Measurements from ENCODE around the gene NMNAT2. TPM values are rescaled to one million over a fixed set of nuclear protein-coding genes. Genes with fewer than 3 reads are reported as not detected.

The NMNAT2 gene
- total RNA-seq, 1 experiment from 2014 or later = 11.4 TPM

DNA sequence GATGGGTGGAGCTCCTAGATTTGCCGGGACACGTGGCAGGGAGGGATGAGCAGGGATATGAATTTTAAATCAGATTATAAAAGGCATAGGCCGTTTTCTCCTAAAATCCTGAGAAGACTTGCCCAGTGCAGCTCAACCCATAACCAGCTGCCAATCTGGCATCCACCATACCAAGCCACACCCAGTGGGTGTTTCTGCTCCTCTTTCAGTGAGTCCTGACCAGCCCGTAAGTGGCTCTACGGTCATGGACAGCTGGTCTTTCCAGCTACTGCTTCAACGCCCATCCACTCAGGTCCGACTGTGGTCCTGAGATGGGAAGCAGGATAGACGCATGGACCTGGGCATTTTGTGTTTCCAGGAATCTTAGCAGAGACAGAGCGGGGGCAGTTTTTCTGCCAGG lies 124.9 kb downstream of the NMNAT2 start:
- no peak overlapping the region for H3K56ac ChIP-seq (ENCODE audit: insufficient read length, low read depth, low read length)
- no peak overlapping the region for H3K9ac ChIP-seq (ENCODE audit: extremely low read depth, insufficient read length, low read length)
- Mint-ChIP-seq H3K4me1 (peaks cover 28 to 30% of the 10 kb centered on the region in 2 experiments), H3K4me3 (no peak overlapping the region; a peak in 1 of 5 replicates), H3K9me3 (peaks cover 0 to 3% of the 10 kb centered on the region in 2 experiments; a peak in 1 of 5 replicates), H3K27me3 (ENCODE audit: low read depth) (no peaks in the 10 kb centered on the region; the same call in 1 of the 2 replicates), H3K27ac (peak overlapping the region in 1 of 3 experiments; percentile 82; a peak in 2 of 7 replicates), H3K36me3 (ENCODE audit: insufficient read depth in 1 of 3, low read depth in 3 of 3) (peaks cover 3 to 6% (median 4%) of the 10 kb centered on the region in 3 experiments; a peak in 4 of 7 replicates)
- DNase-seq = no peak
- H3K4me1 ChIP-seq (ENCODE audit: insufficient read depth, low read length) = peaks cover 10% of the 10 kb centered on the region; the same call in 1 of the 2 replicates
- H3K27ac ChIP-seq (ENCODE audit: insufficient read length, low read depth, low read length) = no peak overlapping the region
- H2BK120ac ChIP-seq (ENCODE audit: low read depth, low read length, poor library complexity, severe bottlenecking) = no peak overlapping the region
- H2AFZ ChIP-seq (ENCODE audit: low read length) = no peak overlapping the region
- TF ChIP-seq, protein P1, sequence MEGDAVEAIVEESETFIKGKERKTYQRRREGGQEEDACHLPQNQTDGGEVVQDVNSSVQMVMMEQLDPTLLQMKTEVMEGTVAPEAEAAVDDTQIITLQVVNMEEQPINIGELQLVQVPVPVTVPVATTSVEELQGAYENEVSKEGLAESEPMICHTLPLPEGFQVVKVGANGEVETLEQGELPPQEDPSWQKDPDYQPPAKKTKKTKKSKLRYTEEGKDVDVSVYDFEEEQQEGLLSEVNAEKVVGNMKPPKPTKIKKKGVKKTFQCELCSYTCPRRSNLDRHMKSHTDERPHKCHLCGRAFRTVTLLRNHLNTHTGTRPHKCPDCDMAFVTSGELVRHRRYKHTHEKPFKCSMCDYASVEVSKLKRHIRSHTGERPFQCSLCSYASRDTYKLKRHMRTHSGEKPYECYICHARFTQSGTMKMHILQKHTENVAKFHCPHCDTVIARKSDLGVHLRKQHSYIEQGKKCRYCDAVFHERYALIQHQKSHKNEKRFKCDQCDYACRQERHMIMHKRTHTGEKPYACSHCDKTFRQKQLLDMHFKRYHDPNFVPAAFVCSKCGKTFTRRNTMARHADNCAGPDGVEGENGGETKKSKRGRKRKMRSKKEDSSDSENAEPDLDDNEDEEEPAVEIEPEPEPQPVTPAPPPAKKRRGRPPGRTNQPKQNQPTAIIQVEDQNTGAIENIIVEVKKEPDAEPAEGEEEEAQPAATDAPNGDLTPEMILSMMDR (conservative IDR thresholded peaks at IDR 0.05) = no peak
- H2BK12ac ChIP-seq (ENCODE audit: insufficient read length, low read depth, low read length) = no peak overlapping the region
- H3K4ac ChIP-seq (ENCODE audit: low read depth, low read length) = no peak overlapping the region
- no peak overlapping the region for H3T11ph ChIP-seq (ENCODE audit: low read length)
- no peak overlapping the region for H3K23ac ChIP-seq (ENCODE audit: insufficient read length, low read depth, low read length)
- no peak overlapping the region for H3K4me2 ChIP-seq (ENCODE audit: insufficient read depth, insufficient read length, low read length)
- no peak overlapping the region for H2AK5ac ChIP-seq (ENCODE audit: insufficient read length, low read length)
- no peaks in the 10 kb centered on the region for H3K9me3 ChIP-seq (ENCODE audit: control insufficient read depth, low read depth, low read length)
- H3K79me1 ChIP-seq (ENCODE audit: insufficient read depth, low read depth, low read length, poor library complexity, severe bottlenecking) = no peaks in the 10 kb centered on the region
- H2BK20ac ChIP-seq (ENCODE audit: low read depth, low read length, poor library complexity, severe bottlenecking) = no peak overlapping the region
- H4K8ac ChIP-seq (replicated peaks; ENCODE audit: insufficient read length, low read depth, low read length) = no peak overlapping the region
- no peaks in the 10 kb centered on the region for H3K27me3 ChIP-seq (ENCODE audit: insufficient read depth, low read length)
- H4K91ac ChIP-seq (ENCODE audit: insufficient read length, low read depth, low read length) = no peak overlapping the region
- H3K14ac ChIP-seq (ENCODE audit: insufficient read depth, low read length) = no peak overlapping the region
- no peaks in the 10 kb centered on the region for H4K20me1 ChIP-seq (ENCODE audit: control insufficient read depth, insufficient read depth, insufficient read length)
- H3K79me2 ChIP-seq (ENCODE audit: insufficient read depth, low read length) = no peaks in the 10 kb centered on the region
- WGBS (ENCODE audit: extremely low coverage, insufficient read length, low lambda C conversion rate) = no CpG with 5 or more reads among the region's 9 CpGs
- no peak overlapping the region for H2BK15ac ChIP-seq (ENCODE audit: low read depth, low read length)
- no peaks in the 10 kb centered on the region for H3K23me2 ChIP-seq (ENCODE audit: insufficient read length, low read depth, low read length, poor library complexity, severe bottlenecking)
- H4K5ac ChIP-seq (ENCODE audit: insufficient read length, low read depth, low read length) = no peak overlapping the region
- H3K18ac ChIP-seq (ENCODE audit: insufficient read length, low read depth, low read length) = no peak overlapping the region
- no peak overlapping the region for H2BK5ac ChIP-seq (ENCODE audit: insufficient read length, low read length)
